ENCODE results near the gene HCK. TPM values are rescaled to one million over a fixed set of nuclear protein-coding genes. Genes with fewer than 3 reads are reported as not detected.

Gene HCK
- total and polyA plus RNA-seq, 2 experiments from 2014 or later = not detected

GRCh38 chr20:32123088-32123487 lies 71.0 kb downstream of the HCK start:
- no peaks in the 10 kb centered on the region for H3K9me2 ChIP-seq (ENCODE audit: insufficient read depth)
- no peak for DNase-seq
- H3K27me3 ChIP-seq (replicated peaks; ENCODE audit: insufficient read depth) = no peaks in the 10 kb centered on the region
- H3K36me3 ChIP-seq (ENCODE audit: low read depth) = 0 out of 2 replicates have a peak, but pooled peaks cover 5% of the 10 kb centered on the region
- no peak overlapping the region for H3K9ac ChIP-seq
- in situ Hi-C loops (cut with MboI) = no loop called here
- no peak overlapping the region for H2AFZ ChIP-seq
- H3K4me1 ChIP-seq (ENCODE audit: insufficient read depth) = no peaks in the 10 kb centered on the region
- H3K27ac ChIP-seq = no peak overlapping the region
- whole genome bisulfite sequencing, 2 experiments (ENCODE audit: low coverage in 1 of 2, low lambda C conversion rate in 2 of 2, missing lambda C conversion rate in 2 of 2) = 90 to 99% methylated on average over 3 to 4 of the region's 4 CpGs
- no peaks in the 10 kb centered on the region for H3F3A ChIP-seq (ENCODE audit: insufficient read depth)
- H3K9me3 ChIP-seq (ENCODE audit: low read depth) = no peaks in the 10 kb centered on the region
- TF ChIP-seq EZH2 (IDR thresholded peaks at IDR 0.05; ENCODE audit: insufficient read depth, poor library complexity, severe bottlenecking) = no peak
- TF ChIP-seq EZH2phosphoT487 (IDR thresholded peaks at IDR 0.05; ENCODE audit: insufficient read depth, low read depth) = no peak
- H3K4me3 ChIP-seq = no peak overlapping the region
- H3K4me2 ChIP-seq (ENCODE audit: unreplicated experiment) = no peak overlapping the region
- peaks cover 11% of the 10 kb centered on the region for H4K20me1 ChIP-seq (ENCODE audit: insufficient read depth)
- peaks cover 84% of the 10 kb centered on the region for H3K79me2 ChIP-seq (ENCODE audit: insufficient read depth)

- no peak for DNase-seq
- H3K27me3 ChIP-seq (replicated peaks; ENCODE audit: insufficient read depth) = no peaks in the 10 kb centered on the region
- H3K4me1 ChIP-seq (ENCODE audit: insufficient read depth) = no peaks in the 10 kb centered on the region
- TF ChIP-seq EZH2phosphoT487 (IDR thresholded peaks at IDR 0.05; ENCODE audit: insufficient read depth, low read depth) = no peak
- TF ChIP-seq EZH2 (IDR thresholded peaks at IDR 0.05; ENCODE audit: insufficient read depth, poor library complexity, severe bottlenecking) = no peak
- no peak overlapping the region for H3K9ac ChIP-seq
- no peaks in the 10 kb centered on the region for H3F3A ChIP-seq (ENCODE audit: insufficient read depth)
- no peak overlapping the region for H3K4me2 ChIP-seq (ENCODE audit: unreplicated experiment)
- no peak overlapping the region for H3K4me3 ChIP-seq
- H3K9me2 ChIP-seq (ENCODE audit: insufficient read depth) = no peaks in the 10 kb centered on the region
- 97 to 100% methylated on average over 4 of the region's 4 CpGs for WGBS, 2 experiments (ENCODE audit: low coverage in 1 of 2, low lambda C conversion rate in 2 of 2, missing lambda C conversion rate in 2 of 2)
- in situ Hi-C loops (cut with MboI) = no loop called here
- no peak overlapping the region for H2AFZ ChIP-seq
- peaks cover 15% of the 10 kb centered on the region for H4K20me1 ChIP-seq (ENCODE audit: insufficient read depth)
- peaks cover 84% of the 10 kb centered on the region for H3K79me2 ChIP-seq (ENCODE audit: insufficient read depth)
- no peak overlapping the region for H3K27ac ChIP-seq
- 0 out of 2 replicates have a peak, but pooled peaks cover 5% of the 10 kb centered on the region for H3K36me3 ChIP-seq (ENCODE audit: low read depth)
- H3K9me3 ChIP-seq (ENCODE audit: low read depth) = no peaks in the 10 kb centered on the region
Observed at GRCh38 chr20:32124916-32125454, 72.9 kb downstream of the HCK start.

- H3F3A ChIP-seq (ENCODE audit: insufficient read depth) = no peaks in the 10 kb centered on the region
- 0 out of 2 replicates have a peak, but pooled peaks cover 5% of the 10 kb centered on the region for H3K36me3 ChIP-seq (ENCODE audit: low read depth)
- no peak for TF ChIP-seq EZH2phosphoT487 (IDR thresholded peaks at IDR 0.05; ENCODE audit: insufficient read depth, low read depth)
- no peak for TF ChIP-seq EZH2 (IDR thresholded peaks at IDR 0.05; ENCODE audit: insufficient read depth, poor library complexity, severe bottlenecking)
- no peak overlapping the region for H3K27ac ChIP-seq
- H3K27me3 ChIP-seq (replicated peaks; ENCODE audit: insufficient read depth) = no peaks in the 10 kb centered on the region
- no peak overlapping the region for H3K4me2 ChIP-seq (ENCODE audit: unreplicated experiment)
- H2AFZ ChIP-seq = no peak overlapping the region
- peaks cover 84% of the 10 kb centered on the region for H3K79me2 ChIP-seq (ENCODE audit: insufficient read depth)
- in situ Hi-C loops (cut with MboI) = no loop called here
- H3K4me1 ChIP-seq (ENCODE audit: insufficient read depth) = no peaks in the 10 kb centered on the region
- H3K9me3 ChIP-seq (ENCODE audit: low read depth) = no peaks in the 10 kb centered on the region
- no peak overlapping the region for H3K4me3 ChIP-seq
- no peak for DNase-seq
- H3K9ac ChIP-seq = no peak overlapping the region
- H3K9me2 ChIP-seq (ENCODE audit: insufficient read depth) = no peaks in the 10 kb centered on the region
- 92 to 96% methylated on average over 5 of the region's 5 CpGs for WGBS, 2 experiments (ENCODE audit: low coverage in 1 of 2, low lambda C conversion rate in 2 of 2, missing lambda C conversion rate in 2 of 2)
- H4K20me1 ChIP-seq (ENCODE audit: insufficient read depth) = peaks cover 14% of the 10 kb centered on the region
Observed at GRCh38 chr20:32125506-32125905, 73.5 kb downstream of the HCK start.

DNA sequence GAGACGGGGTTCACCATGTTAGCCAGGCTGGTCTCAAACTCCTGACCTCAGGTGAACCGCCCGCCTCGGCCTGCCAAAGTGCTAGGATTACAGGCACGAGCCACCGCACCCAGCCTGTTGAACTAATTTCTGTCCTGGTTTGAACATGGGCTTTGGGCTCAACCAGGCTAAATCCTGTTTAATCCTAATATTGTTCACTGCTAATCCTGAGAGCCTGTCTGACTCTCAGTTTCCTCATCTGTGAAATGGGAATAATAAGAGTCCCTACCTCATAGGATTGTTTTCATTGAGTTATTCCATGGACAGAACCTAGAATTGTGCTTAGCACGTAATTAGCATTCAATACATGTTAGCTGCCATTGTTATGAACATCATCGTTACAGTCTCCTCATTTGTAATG lies 74.9 kb downstream of the HCK start:
- H3K9ac ChIP-seq = no peak overlapping the region
- no peak overlapping the region for H3K4me2 ChIP-seq (ENCODE audit: unreplicated experiment)
- H3K9me2 ChIP-seq (ENCODE audit: insufficient read depth) = no peaks in the 10 kb centered on the region
- H3K27me3 ChIP-seq (replicated peaks; ENCODE audit: insufficient read depth) = no peaks in the 10 kb centered on the region
- TF ChIP-seq EZH2 (IDR thresholded peaks at IDR 0.05; ENCODE audit: insufficient read depth, poor library complexity, severe bottlenecking) = no peak
- no peak for TF ChIP-seq EZH2phosphoT487 (IDR thresholded peaks at IDR 0.05; ENCODE audit: insufficient read depth, low read depth)
- H3K4me3 ChIP-seq = no peak overlapping the region
- no peaks in the 10 kb centered on the region for H3K4me1 ChIP-seq (ENCODE audit: insufficient read depth)
- 99 to 100% methylated on average over 8 of the region's 8 CpGs for WGBS, 2 experiments (ENCODE audit: low coverage in 1 of 2, low lambda C conversion rate in 2 of 2, missing lambda C conversion rate in 2 of 2)
- no peak overlapping the region for H2AFZ ChIP-seq
- H3K79me2 ChIP-seq (ENCODE audit: insufficient read depth) = peaks cover 91% of the 10 kb centered on the region
- in situ Hi-C loops (cut with MboI) = no loop called here
- no peak overlapping the region for H3K27ac ChIP-seq
- 0 out of 2 replicates have a peak, but pooled peaks cover 5% of the 10 kb centered on the region for H3K36me3 ChIP-seq (ENCODE audit: low read depth)
- no peaks in the 10 kb centered on the region for H3K9me3 ChIP-seq (ENCODE audit: low read depth)
- peaks cover 10% of the 10 kb centered on the region for H4K20me1 ChIP-seq (ENCODE audit: insufficient read depth)
- H3F3A ChIP-seq (ENCODE audit: insufficient read depth) = no peaks in the 10 kb centered on the region
- DNase-seq = no peak

Data from GM23248 (cell line).